ENCODE data around the gene PAX7.

The PAX7 gene

DNA sequence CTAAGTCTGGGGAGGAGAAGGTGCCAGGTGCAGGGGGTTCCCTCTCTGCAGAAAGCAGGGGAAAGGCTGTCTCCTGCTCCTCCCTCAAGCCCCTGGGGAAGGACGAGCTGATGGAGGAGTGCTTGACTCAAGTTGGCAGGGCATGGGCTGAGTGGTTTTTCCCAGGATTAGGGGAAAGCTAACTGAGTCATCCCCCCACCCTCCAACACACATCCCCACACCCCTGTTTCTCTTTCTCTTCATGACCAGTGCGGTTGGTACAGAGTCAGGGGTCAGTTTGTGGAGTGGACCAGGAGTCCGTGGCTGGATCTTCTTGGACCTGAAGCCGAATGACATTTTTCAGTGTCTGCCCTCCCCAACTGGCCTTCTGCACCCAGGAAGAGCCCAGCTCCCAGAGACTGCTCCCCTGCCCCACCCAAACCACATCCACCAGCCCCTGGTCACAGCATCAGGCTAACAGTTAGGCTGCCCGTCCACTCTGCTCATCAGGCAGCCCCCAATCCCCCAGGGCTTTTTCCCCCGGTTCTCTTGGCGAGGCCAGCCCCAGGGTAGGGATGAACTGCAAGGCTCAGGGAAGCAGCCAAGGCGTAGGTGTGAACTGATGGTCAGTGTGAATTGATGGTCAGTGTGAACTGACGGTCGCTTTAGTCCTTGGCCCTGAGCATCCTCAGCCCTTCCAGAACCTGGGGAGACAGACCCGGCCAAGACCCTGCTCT lies 81.0 kb downstream of the PAX7 start:
- no peak for DNase-seq

GRCh38 chr1:18712252-18712600 lies 81.6 kb downstream of the PAX7 start:
- DNase-seq: no peak

DNA sequence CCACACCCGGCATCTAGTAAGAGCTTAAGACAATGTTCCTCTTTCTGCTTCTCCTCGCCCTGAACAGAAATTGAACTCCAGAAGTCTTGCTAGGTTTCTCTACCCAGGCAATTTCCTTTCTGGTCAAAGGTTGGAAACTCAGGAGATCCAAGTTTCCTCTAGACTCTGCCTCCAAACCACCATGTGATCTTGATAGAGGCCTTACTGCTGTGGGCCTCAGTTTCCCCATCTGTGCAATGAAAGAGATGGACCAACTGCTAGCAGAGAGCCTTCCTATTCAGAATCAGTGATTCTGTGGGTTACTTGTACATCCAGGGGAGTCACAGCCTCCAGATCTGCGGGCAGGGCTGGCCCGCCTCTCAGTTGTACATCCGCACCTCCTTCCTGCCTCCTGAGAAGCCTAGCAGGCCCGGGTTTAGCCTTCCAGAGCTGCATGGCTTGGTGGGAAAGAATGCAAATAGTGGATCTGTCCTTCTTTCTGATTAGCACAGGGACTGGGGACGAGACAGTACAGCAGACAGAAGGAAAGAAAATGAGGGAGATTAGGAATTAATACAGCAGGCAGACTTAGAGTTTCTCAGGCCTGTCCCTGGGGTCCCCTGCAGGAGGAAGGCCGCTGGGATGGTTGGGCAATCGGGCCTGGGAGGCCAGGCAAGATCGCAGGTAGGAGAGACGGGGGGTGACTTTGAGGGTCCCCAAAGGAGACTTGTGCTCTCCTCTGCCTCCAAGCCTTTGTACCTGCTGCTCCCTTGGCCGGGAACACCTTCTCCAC lies 83.9 kb downstream of the PAX7 start:
- no peak for DNase-seq

- DNase-seq: no peak
These were observed 85.6 kb downstream of the PAX7 start for GRCh38 chr1:18716112-18716784.

- no peak for DNase-seq
These were observed 86.4 kb downstream of the PAX7 start for GRCh38 chr1:18716785-18717678.

DNA sequence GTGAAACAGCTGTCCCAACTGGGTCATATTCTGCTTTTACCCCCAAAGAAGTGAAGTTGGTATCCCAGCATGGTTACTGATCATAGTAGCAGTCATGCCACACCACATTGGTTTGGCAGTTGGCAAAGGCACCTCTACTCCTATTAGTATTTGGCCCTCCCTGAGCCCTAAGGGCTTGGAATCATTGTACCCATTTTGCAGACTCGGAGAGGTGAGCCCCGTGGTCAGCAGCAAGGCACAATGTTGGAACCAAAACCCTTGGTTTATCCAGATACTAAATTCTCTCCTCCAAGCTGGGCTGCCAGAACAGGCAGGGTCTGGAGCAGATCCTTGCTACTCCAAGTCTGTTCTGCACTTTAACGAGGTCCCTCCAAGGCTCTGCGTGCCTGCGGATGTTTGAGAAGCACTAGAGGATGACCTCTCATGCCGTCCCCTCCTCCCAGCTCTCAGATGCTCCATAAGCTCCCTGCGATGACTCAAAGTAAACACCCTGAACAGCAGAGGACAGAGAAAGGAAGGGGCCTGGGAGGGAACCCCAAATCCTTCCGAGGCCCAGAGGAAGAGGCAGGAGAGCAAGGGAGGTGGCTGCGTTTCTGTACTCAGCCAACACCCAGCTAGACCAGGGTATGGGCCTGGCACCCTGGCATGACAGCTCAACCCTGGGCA lies 89.3 kb downstream of the PAX7 start:
- DNase-seq: no peak

- no peak for DNase-seq
These were observed 90.4 kb downstream of the PAX7 start for GRCh38 chr1:18721041-18721440.

- DNase-seq: no peak
These were observed 91.1 kb downstream of the PAX7 start for GRCh38 chr1:18721776-18722175.

DNA sequence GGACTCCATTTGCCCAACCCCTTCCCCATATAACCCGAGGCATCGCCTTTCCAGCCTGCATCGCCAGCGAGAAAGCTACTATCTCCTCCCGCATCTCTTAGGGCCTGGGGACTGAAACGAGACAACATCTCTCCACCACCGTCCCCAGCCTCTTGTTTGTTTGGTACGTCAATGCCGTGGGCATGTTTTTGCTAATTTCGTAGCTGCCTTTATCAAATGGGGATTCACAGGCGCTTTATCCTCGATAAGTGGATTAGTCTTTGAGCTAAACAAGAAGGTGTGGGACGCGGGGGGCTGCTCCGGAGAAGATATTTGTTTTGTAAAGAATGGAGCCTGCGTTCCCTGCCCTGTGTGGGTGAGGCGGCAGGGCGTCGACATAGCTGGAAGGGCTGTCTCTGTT lies 91.6 kb downstream of the PAX7 start:
- no peak for DNase-seq

GRCh38 chr1:18723206-18723605 lies 92.6 kb downstream of the PAX7 start:
- DNase-seq: no peak

- DNase-seq: no peak
These were observed 93.2 kb downstream of the PAX7 start for GRCh38 chr1:18723701-18724411.

DNA sequence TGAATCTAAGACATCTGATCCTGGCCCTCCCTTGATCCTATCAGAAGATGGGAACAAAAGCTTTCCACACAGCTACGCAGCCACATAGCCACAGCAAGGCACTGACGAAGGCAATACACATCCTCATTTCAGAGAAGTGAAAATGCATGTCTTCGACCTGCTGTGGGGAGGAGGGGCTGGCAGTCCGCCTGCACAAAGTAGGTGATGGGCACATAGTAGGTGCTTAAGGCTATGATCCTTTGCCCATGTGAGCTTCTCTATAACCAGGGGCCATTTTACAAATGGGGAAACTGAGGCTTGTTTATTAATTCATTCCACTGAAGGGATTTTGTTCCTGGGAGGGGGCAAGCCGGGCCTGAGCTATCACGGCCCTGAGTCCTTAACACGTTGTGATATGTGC lies 94.2 kb downstream of the PAX7 start:
- DNase-seq: no peak

DNA sequence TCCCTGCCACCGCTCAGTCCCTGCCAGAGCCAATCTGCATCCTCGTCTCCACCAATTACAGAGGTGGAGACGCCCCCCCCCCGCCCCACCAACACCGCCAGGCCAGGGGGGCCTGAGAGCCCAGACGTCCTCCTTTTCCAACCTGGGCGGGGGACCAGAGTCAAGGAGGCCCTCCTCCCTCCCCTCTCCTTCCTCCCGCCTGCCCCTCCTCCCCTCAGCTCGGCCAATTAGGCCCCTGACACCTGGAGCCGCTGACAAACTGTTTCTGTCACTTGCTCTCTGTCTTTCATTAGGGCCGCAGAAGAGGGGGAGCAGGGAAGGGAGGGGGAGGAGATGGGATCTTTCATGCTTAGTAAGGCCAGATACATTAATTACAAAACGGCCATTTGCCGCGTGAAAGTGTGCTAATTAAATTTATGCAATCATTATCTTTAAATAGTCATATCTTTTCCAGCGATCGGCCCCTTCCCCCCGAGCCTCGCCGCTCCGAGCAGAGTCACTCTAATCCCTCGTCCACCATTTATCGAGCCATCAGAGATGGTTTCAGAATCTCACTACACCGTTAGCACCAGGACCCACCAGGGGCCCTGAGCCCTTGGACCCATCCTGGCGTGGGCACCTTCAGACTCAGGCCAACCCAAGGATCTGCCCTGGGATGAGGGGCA lies 94.7 kb downstream of the PAX7 start:
- DNase-seq: no peak

DNA sequence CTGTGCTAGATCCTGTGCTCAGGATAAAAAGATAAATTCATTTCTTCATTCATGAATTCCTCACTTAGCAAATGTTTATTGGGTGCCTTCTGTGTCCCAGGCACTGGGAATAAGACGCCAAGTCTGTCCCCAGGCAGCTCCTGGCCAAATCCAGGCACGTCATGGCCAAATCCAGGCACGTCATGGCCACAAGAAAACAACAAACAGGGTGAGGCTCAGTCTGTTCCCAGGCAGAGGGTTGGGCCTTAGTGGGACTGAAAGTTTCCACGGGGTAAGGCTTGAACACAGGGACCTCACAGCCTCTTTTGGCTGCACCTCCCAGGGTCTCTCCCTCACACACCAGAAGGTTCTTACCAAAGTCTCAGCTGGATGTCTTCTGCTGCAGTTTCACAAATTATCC lies 95.7 kb downstream of the PAX7 start:
- no peak for DNase-seq

- no peak for DNase-seq
These were observed 97.3 kb downstream of the PAX7 start for GRCh38 chr1:18727956-18728355.

DNA sequence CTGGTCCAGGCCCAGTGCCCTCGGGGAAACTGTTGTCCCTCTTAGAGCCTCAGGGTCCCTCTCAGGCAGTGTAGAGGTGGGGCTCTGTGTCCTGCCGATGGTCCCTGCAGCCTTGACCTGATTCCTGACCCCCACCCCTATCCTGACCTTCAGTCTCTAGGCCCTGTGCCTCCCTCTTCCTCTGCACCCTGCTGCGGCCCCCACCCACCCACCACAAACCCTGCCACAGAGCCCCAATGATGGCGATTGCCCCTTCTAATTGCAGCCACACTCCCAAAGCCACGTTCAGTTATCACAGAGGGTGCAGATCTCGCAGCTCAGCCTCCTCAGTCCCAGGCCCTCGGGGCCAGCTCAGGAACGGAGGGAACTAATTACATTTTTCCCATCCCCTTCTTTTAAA lies 99.7 kb downstream of the PAX7 start:
- no peak for DNase-seq

- DNase-seq: no peak
These were observed 100.5 kb downstream of the PAX7 start for GRCh38 chr1:18731148-18731547.

DNA sequence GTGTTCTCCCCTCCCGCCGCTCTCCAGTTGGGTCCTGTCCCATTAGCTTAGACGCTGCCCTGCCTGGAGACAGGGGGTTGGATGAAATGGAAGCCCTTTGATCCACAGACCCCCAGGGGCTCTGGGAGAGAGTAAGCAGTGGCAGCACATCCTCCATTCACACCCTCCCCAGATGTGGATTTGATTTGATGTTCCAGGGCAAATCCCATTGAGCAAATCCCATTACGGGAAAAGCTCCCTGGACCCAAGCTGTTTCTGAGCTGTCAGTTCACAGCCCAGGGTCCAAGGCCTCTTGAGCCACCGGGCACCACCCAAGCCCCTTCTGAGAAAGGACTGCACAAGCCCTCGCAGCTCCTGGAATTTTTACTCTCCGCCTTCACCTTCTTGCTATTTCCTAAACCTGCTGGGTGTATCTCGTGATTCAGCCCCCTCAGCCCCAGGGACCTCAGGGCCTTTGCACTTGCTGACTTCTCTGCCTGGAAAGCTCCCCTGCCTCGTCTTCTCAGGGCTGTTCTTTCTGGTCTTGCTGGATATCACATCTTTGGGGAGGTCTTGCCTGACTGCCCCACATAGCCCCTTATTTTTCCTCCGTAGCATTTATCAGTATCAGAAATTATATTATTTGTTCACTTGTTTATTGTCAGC lies 101.1 kb downstream of the PAX7 start:
- DNase-seq: no peak

DNA sequence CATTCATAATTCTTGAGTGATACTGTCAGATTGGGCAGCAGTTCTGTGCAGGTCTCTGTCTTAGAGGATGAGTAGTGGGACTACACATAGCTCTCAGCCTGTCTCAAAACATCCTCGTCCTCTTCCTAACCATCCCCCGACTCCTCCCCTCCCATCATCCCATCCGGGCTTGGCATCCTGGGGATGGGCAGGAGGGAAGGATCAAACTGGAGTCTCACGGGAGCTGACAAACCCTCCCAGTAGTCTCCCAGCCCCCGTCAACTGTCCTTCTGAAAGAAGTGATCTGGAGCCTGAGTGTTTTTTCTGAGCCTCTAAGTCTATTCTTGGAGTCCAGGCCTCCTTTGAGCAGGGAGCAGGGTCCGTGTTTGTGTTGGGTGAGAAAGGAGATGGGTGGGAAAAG lies 102.0 kb downstream of the PAX7 start:
- no peak for DNase-seq

GRCh38 chr1:18734001-18734400 lies 103.4 kb downstream of the PAX7 start:
- no peak for DNase-seq

All from activated T-cell treated with anti-CD3 and anti-CD28 coated beads for 4 hours (primary cell).